Measurements from ENCODE around the gene KCNJ9. TPM values are rescaled to one million over a fixed set of nuclear protein-coding genes. Genes with fewer than 3 reads are reported as not detected.

Gene KCNJ9
- polyA plus RNA-seq, 10 donors, result 0.04 to 0.13 (median 0.08) TPM; not detected in 1

Other genes starting within 250 kb of the KCNJ9 start
- gene VSIG8, start 218.9 kb upstream of the KCNJ9 start, polyA plus RNA-seq (ENCODE audit: insufficient read length in 10 of 10), result under 1 TPM in 1 of 10 donors, not detected in 9; 0.12 TPM
- under 1 TPM in 9 of 10 donors, not detected in 1; 0.20 to 0.84 (median 0.37) TPM for gene CFAP45, start 181.4 kb upstream of the KCNJ9 start, polyA plus RNA-seq (ENCODE audit: insufficient read length in 10 of 10)
- gene TAGLN2, start 156.0 kb upstream of the KCNJ9 start, polyA plus RNA-seq (ENCODE audit: insufficient read length in 10 of 10), result 100 to 1,000 TPM; 148 to 245 (median 204) TPM
- 1 to 10 TPM in 2 of 10 donors, under 1 TPM in 8; 0.24 to 8.3 (median 0.53) TPM for gene IGSF9, start 135.9 kb upstream of the KCNJ9 start, polyA plus RNA-seq (ENCODE audit: insufficient read length in 10 of 10)
- not detected for gene SLAMF9, start 127.3 kb upstream of the KCNJ9 start, polyA plus RNA-seq (ENCODE audit: insufficient read length in 10 of 10)
- gene PIGM, start 49.5 kb upstream of the KCNJ9 start, polyA plus RNA-seq (ENCODE audit: insufficient read length in 10 of 10), result 1 to 10 TPM; 3.8 to 6.6 (median 5.7) TPM
- gene KCNJ10, start 11.4 kb upstream of the KCNJ9 start, polyA plus RNA-seq (ENCODE audit: insufficient read length in 10 of 10), result under 1 TPM; 0.35 to 0.91 (median 0.50) TPM
- gene IGSF8, start 17.1 kb downstream of the KCNJ9 start, polyA plus RNA-seq (ENCODE audit: insufficient read length in 10 of 10), result 10 to 100 TPM; 13.6 to 22.9 (median 18.2) TPM
- 100 to 1,000 TPM in 2 of 10 donors, 10 to 100 TPM in 8; 30.5 to 114 (median 76.2) TPM for gene ATP1A2, start 34.2 kb downstream of the KCNJ9 start, polyA plus RNA-seq (ENCODE audit: insufficient read length in 10 of 10)
- 1 to 10 TPM in 9 of 10 donors, under 1 TPM in 1; 0.71 to 6.2 (median 2.3) TPM for gene ATP1A4, start 70.1 kb downstream of the KCNJ9 start, polyA plus RNA-seq (ENCODE audit: insufficient read length in 10 of 10)
- 1,000 to 10,000 TPM in 3 of 10 donors, 100 to 1,000 TPM in 7; 185 to 1,204 (median 914) TPM for gene CASQ1, start 109.0 kb downstream of the KCNJ9 start, polyA plus RNA-seq (ENCODE audit: insufficient read length in 10 of 10)
- 100 to 1,000 TPM; 121 to 156 (median 135) TPM for gene PEA15, start 123.8 kb downstream of the KCNJ9 start, polyA plus RNA-seq (ENCODE audit: insufficient read length in 10 of 10)
- 100 to 1,000 TPM in 5 of 10 donors, 10 to 100 TPM in 5; 70.9 to 136 (median 93.2) TPM for gene DCAF8, start 181.0 kb downstream of the KCNJ9 start, polyA plus RNA-seq (ENCODE audit: insufficient read length in 10 of 10)
- gene PEX19, start 203.6 kb downstream of the KCNJ9 start, polyA plus RNA-seq (ENCODE audit: insufficient read length in 10 of 10), result 10 to 100 TPM; 39.7 to 48.4 (median 43.9) TPM